NCI-H82 treated with DMSO at 0.1 percent for 48 hours (cell line): ENCODE results near the gene SELENOP.
"Not testable (repeated sequence)": the region's sequence is repeated elsewhere in the genome, so short reads cannot be mapped to it uniquely, and the experiment has no call there.

ENCODE experiments used
- DNase-seq: peaks from one replicate; lab custom pipeline; 2025; ENCODE audit not compliant: unreplicated experiment; lab: John Stamatoyannopoulos, UW

The SELENOP gene, protein sequence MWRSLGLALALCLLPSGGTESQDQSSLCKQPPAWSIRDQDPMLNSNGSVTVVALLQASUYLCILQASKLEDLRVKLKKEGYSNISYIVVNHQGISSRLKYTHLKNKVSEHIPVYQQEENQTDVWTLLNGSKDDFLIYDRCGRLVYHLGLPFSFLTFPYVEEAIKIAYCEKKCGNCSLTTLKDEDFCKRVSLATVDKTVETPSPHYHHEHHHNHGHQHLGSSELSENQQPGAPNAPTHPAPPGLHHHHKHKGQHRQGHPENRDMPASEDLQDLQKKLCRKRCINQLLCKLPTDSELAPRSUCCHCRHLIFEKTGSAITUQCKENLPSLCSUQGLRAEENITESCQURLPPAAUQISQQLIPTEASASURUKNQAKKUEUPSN

DNA sequence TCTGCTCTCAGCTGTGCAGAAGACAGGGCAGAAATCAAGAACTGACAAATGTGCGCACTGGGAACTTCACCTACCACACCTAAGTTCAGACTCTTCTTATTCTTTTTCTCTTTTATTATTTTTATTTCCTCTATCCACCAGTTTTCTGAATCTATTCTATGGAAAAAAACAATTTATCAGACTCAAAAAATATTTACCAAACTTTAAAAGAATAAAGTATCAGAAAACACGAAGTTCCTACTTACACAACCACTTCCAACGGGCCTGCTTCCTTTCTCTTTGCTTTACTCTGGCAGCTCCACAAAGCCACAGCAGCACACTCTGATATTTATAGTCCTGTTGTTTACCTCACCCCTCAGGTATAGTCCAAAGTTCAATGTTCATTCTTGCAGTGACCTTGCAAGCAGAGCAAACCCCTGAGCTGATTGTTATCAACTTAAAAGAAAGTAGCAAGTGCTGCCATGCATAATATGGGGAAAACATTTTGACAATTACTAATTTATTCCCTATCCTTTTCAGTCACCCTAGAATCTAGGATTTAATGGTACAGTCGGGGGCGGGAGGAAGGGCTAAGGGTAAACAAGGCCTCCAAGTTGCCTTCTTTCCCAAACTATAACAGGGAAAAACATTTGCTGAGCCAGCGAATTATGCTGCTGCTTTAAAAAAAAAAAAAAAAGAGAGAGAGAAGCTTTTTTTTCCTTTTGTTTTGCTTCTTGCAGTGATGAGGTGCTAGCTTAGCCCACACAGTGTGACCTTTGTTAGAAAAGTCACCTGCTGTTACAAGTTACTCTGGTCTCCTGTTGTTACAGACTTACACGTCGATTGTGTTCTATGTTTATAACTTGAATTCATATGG, at the start of gene SELENOP:
SELENOP (minus strand) TSS at position 302 of the 856 bp plus-strand sequence. CDS start 3,539 bp downstream, outside the sequence.
- no peak for DNase-seq

DNA sequence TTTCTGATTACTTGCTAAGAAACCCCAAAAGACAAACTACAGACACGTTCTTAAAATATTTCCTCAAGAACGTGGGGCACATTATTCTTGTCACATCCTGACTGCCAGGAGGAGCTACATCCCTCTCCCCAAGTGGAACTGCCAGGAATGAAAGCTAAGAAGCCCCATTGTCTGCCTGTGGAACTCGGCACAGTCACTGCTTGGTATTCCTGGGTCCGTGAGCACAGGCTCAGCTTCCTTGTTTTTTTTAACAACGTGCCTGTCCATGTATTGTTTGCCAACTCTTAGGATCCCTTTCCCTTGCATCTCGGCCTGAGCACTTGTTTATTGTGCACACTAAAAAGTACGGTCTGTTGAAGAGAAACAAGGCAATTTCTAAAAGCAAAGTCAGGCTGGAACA, 47.0 kb upstream of the SELENOP start:
- DNase-seq = no peak

DNA sequence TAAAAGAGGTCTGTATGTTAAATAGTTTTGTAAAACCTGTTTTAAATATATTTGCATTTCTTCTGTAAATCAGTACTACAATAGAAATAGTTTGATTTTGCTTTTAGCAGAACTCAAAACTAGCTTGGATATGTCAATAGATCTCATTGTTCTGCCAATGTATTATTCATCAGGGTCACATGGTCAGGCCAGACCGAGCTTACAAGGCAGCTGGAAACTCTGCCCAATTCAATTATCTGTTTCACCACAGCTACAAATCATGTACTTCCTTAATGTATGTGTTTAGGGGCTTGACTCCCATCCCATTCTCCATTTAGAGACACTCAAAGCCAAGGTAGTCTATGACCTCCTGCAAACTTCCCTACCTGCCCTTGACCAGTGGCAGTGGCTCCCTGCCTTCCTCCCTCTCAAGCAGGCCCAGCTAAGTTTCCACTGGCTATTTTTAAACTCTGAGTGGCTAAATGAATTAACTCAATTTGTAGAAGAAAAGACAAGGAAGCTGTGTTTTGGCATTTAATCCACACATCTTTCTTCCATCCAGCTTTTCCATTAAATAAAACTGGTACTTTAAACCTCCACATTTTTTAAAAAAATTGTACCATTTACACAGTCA, 46.4 kb upstream of the SELENOP start:
- DNase-seq = no peak

DNA sequence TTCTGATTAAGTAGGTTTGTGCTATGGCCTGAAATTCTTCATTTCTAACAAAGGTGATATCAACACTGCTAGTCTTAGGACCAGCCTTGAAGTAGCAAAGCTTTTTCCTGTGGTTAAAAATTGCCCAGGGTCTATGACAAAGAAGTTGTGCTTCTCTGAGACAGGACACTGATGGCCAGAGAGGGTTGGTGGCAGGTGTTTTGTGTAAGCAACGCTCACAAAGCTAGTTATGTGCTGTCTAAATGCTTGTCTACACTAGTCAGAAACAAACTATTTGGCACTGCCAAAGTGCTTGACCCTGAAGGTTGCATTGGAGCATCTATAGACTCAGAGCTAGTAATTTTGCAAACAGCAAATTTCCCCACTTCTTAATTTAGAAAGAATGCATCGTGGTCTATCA, 44.1 kb upstream of the SELENOP start:
- no peak for DNase-seq

DNA sequence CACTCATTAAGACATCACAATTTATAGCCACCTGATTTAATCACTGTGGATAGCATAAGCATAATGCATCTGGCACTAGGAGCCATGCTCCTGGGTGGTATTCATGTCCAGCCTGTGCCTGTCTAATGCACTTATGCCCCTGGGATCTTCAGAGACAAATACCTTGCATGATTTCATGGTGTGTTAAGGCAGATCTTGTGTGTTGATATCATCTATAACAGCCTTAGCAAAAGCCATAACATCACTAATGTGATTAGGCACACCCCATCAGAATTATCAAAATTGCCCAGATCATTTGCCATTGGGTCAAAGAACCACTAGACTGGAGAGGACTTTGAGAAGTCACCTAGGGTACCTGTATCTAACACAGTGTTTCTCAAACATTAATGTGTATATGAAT, 43.7 kb upstream of the SELENOP start:
- DNase-seq = no peak

DNA sequence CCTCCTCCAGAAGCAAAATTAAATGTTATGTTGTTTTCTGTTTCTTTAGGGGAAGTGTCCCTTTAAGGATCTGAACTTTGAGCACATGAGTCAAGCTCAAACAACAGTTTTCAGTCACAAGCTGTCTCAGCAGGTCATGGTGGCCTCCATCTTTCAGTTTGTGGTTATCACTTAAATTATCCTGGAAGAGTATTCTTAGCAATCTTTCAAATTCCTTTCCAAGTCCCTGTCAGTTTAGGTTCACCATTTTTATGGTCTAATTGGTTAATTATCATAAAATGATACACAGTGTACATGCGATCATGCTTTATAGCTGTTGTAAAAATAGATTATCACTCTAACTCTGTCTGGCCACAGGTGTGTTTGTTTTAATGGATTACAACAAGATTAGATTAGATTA, 43.1 kb upstream of the SELENOP start:
- DNase-seq = no peak

DNA sequence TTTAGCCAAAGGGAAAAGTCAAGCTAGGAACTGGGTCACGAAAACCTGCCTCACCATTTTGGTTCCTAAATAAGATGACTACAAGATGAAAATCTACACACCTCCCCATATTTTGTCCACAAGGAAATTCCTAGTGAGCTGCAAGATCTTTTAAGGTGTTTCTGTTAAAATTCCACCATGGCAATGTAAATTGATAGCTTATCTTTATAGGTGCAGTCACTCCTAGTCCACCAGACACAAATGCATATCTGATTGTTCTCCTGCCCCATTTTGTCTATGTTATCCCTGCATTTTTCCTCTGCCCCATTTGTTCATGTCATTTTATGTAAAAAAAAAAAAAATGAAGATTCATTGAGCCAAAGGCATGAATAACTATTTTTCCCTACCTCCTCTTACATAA, 41.1 kb upstream of the SELENOP start:
- DNase-seq = no peak

DNA sequence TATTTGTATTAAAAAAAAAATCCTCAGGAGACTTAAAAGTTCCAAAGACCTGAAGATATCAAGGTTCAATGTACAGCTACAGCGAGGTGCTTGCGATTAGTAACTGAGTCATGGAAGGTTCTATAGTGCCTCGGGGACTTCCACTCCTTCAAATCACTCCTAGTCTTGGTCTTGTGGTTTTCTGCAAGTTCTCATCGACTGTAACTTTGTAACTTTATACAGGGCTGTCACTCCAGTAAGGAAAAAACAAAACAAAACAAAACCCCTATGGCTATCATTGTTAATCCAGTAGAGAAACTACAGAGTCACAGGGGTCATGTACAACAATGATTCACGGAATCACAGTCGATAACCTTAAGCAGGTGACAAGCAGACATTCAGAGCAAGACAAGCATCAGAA, 39.8 kb upstream of the SELENOP start:
- DNase-seq = no peak

DNA sequence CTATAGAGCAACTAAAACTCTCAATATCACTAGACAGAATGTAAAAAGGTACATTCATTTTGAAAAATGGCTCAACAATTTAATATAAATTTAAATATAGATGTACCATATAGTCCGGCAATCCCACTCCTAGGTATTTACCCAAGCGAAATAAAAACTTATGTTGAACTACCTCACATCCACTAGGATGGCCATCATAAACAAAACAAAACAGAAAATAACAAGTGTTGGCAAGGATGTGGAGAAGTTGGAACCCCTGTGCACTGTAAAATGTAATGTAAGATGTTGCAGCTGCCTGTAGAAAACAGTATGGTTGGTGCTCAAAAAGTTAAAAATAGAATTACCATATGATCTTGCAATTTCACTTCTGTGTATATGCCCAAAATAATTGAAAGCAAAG, 36.9 kb upstream of the SELENOP start:
- no peak for DNase-seq

DNA sequence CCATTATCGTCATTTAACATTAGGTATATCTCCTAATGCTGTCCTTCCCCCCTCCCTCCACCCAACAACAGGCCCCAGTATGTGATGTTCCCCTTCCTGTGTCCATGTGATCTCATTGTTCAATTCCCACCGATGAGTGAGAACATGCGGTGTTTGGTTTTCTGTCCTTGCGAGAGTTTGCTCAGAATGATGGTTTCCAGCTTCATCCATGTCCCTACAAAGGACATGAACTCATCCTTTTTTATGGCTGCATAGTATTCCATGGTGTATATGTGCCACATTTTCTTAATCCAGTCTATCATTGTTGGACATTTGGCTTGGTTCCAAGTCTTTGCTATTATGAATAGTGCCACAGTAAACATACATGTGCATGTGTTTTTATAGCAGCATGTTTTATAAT, 32.7 kb upstream of the SELENOP start:
- DNase-seq = not testable (repeated sequence)

DNA sequence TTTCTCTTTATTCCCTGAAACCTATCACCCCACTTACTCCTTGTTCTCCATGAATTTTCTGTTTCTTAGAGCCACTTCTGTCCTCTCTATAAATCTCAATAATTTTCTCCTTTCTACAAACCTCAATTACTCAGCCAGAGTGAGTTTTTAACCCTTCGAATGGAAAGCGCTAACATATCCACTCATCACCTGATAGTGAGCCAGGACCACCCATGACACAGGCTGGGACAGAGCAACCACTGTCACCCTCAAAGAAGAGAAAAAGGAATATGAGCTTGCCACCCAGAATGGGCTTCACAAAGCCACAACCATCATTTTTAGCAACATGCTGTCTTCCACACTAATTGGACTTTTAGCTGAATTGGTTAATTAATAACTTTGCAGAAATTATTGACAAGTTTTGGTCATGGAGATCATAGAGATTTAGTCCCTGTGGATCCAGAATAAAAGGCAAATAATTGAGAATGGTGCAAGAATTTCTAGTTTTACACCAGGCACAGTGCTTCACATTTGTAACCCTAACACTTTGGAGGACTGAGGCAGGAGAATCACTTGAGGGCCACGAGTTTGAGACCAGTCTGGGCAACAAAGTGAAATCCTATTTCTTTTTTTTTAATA, 32.1 kb upstream of the SELENOP start:
- no peak for DNase-seq

DNA sequence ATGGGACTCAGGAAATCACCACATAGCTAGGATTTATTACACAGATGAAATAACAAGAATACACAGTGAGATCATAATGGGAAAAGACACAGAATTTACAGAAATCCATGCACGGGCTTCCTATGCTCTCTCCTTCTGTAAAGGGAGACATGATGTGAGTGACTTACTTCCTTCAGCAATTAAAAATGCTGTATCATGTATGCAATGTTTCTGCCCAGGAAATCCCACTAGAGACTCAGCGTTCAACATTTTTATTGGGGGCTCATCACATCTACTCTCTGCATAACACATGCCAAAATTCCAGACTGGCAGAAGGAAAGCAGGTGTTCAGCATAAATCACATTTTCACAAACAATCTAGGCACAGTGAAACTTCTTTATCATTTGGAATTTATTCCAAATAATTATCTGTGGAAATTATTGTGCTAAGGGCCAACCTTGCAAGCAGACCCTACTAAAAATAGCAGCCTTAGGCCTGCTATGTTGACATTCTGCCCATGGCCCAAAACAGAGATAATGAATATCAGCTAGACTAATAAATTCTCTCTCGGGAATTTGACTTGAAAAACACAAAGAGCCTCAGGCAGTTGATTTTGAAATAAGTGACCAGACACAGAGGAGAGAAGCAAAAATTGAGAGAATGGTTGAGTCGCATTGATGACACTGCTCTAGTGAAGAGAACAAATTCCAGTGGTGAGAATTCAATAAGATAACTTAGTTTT, 31.4 kb upstream of the SELENOP start:
- no peak for DNase-seq

DNA sequence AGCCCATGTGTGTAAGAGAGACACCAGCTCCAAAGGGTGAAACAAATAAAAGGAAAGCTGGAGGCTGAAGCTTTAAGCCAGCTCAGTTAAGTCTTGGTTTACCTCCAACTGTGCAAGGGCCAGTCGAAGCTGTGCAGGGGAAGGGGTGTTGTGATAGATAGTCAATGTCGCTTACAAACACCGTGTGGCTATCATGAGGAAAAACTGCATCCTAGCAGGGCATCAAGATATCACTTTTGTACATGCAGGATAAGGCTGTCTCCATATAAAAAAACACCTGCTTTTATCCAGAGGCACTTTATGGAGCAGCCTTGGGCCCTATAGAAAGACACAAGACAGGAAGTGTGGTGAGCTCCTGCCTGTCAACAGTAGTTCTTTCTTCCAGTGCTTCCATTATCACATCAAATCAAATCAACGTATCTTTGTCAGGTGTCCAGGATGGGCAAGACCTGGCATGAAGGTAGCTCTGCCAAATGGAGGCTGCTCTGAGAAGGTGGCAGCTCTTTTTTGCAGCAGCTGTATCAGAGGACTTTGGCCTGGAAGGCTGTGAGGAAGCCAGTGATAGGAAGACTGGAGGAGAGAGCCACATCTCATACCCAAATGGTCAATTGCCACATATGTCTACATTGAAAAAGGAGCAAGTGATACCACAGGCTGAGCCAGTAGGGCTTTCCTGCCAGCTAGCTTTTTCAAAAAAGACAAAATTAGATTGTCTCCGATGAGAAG, 29.3 kb upstream of the SELENOP start:
- no peak for DNase-seq

DNA sequence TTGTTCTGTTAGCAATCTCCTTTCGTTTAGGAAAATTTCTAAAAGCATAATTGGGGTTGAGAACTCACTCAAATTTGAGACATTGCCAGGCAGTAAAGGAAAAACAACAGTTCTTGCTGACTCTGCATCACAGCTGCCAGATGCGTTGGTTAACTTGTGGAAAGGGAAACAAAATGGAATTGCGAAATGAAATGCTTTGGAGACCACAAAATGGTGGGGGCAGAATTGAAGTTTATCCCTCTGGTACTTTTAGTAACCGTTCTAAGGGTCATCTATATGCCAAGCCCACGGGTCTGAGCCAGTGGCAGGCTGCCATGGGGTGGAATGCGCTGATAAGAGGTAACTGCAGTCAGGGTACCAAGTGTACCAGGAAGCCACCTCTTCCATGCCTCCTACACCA, 28.6 kb upstream of the SELENOP start:
- DNase-seq = no peak

DNA sequence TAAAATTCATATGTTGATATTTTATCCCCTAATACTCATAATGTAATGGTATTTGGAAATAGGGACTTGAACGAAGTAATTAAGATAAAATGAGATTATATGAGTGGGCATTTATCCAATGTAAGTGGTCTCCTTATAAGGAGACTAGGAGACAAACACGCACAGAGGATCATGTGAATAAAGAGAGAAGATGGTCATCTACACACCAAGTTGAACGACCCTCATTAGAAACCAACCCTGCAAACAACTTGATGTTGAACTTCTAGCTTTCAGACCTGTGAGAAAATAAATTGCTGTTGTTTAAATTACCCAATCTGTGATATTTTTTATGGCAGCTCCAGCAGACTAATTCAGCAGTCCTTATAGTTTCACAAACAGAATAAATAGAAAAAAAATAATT, 27.5 kb upstream of the SELENOP start:
- no peak for DNase-seq

DNA sequence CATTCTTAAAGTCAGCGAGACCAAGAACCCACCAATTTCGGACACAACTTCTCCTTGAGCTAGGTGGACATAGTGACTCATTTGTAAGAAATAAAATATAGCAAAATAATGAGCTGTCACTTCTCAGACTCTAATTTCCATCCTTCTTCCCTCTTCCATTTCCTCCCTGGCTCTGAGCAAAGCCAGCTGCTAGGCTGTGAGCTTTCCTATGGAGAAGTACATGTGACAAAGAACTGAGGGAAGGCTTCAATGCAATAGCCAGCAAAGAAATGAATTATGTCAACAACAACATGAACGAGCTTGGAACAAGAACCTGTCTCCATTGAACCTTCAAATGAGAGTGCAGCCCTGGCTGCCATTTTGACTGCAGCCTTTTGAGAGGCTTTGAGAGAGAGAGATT, 25.9 kb upstream of the SELENOP start:
- no peak for DNase-seq

DNA sequence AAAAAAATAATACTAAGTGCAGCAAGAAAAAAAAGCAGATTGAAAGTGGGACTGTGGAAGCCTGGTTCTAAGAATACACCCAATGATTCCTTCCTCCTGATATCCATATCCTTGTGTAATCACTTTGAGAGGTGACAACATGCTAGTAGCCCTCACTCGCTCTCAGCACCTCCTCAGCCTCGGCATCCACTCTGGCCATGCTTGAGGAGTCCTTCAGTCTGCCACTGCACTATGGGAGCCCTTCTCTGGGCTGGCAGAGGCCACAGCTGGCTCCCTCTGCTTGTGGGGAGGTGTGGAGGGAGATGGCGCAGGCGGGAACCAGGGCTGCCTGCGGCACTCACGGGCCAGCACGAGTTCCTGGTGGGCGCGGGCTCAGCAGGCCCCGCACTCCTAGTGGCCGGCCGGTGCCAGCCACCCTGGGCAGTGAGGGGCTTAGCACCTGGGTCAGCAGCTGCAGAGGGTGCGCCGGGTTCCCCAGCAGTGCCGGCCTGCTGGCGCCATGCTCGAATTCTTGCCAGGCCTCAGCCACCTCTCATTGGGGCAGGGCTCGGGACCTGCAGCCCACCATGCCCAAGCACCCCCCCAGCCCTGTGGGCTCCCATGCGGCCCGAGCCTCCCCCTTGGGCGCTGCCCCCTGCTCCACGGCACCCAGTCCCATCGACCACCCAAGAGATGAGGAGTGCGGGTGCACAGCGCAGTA, 24.5 kb upstream of the SELENOP start:
- DNase-seq = no peak

DNA sequence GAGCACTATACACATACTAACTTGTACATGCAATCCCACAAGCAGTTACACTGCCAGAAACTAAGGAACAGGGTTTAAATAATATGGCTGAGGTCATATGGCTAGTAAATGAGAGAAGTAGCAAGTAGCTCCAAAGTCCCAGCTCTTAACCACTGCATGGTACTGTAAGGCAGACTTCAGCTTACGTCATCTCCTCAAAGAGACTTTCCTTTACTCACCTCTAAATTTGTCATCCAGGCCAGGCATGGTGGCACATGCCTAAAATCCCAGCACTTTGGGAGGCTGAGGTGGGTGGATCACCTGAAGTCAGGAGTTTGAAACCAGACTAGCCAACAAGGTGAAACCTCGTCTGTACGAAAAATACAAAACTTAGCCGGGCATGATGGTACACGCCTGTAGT, 20.4 kb upstream of the SELENOP start:
- no peak for DNase-seq

DNA sequence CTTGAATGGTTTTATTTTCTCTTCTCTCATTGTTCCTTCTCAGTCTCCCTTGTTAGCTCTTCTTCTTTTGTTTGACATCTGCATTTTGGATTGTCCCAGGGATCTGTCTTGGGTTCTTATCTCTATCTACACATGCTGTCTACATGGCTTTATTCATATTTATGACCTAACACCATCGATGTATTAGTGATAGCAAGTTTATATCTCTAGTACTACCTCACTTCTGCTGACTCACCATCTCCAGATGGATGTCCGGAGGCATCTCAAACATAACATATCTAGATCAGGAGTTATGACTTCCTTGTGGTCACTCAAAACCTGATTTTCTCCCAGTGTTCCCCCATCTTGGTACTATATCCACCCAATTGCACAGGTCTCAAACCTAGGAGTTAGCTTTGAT, 19.2 kb upstream of the SELENOP start:
- DNase-seq = no peak

DNA sequence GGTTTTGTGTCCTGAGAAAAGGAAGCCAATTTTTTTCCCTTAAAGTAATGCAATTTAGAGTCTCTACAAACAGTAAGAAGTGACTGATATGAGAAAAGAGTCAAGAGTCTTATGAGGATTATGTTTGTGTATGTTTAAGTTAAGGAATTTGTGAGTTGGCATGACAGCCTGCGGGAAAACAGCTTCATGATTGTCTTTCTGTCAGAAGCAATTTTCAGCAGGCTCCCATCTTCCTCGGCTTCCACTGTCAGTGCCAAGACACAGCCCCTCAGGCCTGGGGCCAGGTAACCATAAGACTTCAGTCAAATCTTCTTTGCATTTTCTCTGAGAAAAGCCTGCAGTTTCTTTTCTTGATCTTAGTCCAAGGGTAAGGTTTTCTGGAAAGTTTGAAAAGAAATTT, 17.0 kb upstream of the SELENOP start:
- DNase-seq = no peak
